Heart left ventricle (tissue), 16 donors: ENCODE data around the gene NPM3. TPM values are rescaled to one million over a fixed set of nuclear protein-coding genes. Genes with fewer than 3 reads are reported as not detected.

Experiments used
- ATAC-seq, 4 donors: fragments of 200-7000 bp; cut with Tn5 transposase; one replicate each; pipeline ENCODE4 v1.9.1; 2020 to 2022; ENCODE audit warnings: moderate library complexity in 4 of 4, mild to moderate bottlenecking in 3 of 4, moderate number of reproducible peaks in 1 of 4
- DNase-seq, 5 donors: peaks; one replicate each; pipeline ENCODE4 v3.0.0-alpha.2; 2020
- H3K27ac ChIP-seq, 12 donors: fragments of 200-600 bp; sonication (generic) in 4 of 12; one replicate each; pipeline versions ENCODE4 v1.5.0 to v1.8.0; 2016 to 2022; ENCODE audit warnings: mild to moderate bottlenecking in 2 of 12
- H3K27me3 ChIP-seq, 9 donors: fragments of 200-600 bp; sonication (generic) in 2 of 9; one replicate each; pipeline versions ENCODE4 v1.5.1 to v1.8.0; 2016 to 2022; ENCODE audit warnings: mild to moderate bottlenecking in 3 of 9
- H3K36me3 ChIP-seq, 9 donors: fragments of 200-600 bp; sonication (generic) in 2 of 9; one replicate each; pipeline versions ENCODE4 v1.5.0 to v1.8.0; 2018 to 2022; ENCODE audit warnings: mild to moderate bottlenecking in 2 of 9
- H3K4me1 ChIP-seq, 12 donors: fragments of 200-600 bp; sonication (generic) in 4 of 12; one replicate each; pipeline versions ENCODE4 v1.5.0 to v1.8.0; 2016 to 2022; ENCODE audit warnings: mild to moderate bottlenecking in 3 of 12
- H3K4me3 ChIP-seq, 12 donors: fragments of 200-600 bp; sonication (generic) in 4 of 12; one replicate each; pipeline versions ENCODE4 v1.5.0 to v1.8.0; 2017 to 2022; ENCODE audit warnings: mild to moderate bottlenecking in 9 of 12, moderate library complexity in 4 of 12
- H3K9me3 ChIP-seq, 12 donors: fragments of 200-600 bp; sonication (generic) in 4 of 12; one replicate each; pipeline versions ENCODE4 v1.5.0 to v1.8.0; 2016 to 2022; ENCODE audit warnings: mild to moderate bottlenecking in 1 of 12
- POLR2A ChIP-seq, 2 donors: fragments of 450-650 bp; IDR thresholded peaks; one replicate each; pipeline ENCODE4 v1.6.1; 2017; ENCODE audit warnings: antibody characterized with exemption in 2 of 2, mild to moderate bottlenecking in 2 of 2, moderate library complexity in 2 of 2
- WGBS, 4 donors: extraction: QIAGEN DNeasy Blood & Tissue Kit in 2 of 4; methylation state at CpG; one replicate each; pipeline versions ENCODE4 v1.1.5 to v1.1.7; 2013 to 2018; 5-methylcytosine and 5-hydroxymethylcytosine counted together
- intact Hi-C, 10 donors: fragments of 100-400 bp; cut with DNase I; formaldehyde crosslinking; loops; one replicate each; pipeline versions ENCODE4 v1.11.1 to v1.14.2; 2022
- polyA plus RNA-seq, 2 donors: library from polyadenylated mRNA; stranded (reverse); fragments of 200-250 nt; gene quantifications; one replicate each; pipeline ENCODE4 v1.2.3, GENCODE V29; 2013
- total RNA-seq, 9 donors: library from RNA; depleted of rRNA in 2 of 9; stranded (reverse); fragments of >200 nt in 2 of 9; fragmentation: NEBNext Ultra II Directional in 3 of 9; extraction: Animal tissue kit (Norgen Biotek cat#: 25700) in 3 of 9; gene quantifications; one replicate each; pipeline versions ENCODE4 v1.1.0 to v1.2.4, GENCODE V29; 2016 to 2023
- TF ChIP-seq, protein P1 (sequence below), 12 donors: fragments of 200-600 bp; sonication (generic) in 4 of 12; IDR thresholded peaks; one replicate each; pipeline versions ENCODE4 v1.5.0 to v1.8.0; 2018 to 2022; ENCODE audit warnings: antibody characterized with exemption in 12 of 12, mild to moderate bottlenecking in 5 of 12
- donor health status: ischemic (EF 13 %, LVEDD 7.1; RV severe dilation, severe dysfunction).
- donor health status: healthy with polysubstance abuse.
- donor health status: DM: no; HTN: yes; CAD: no.
- donor health status: DM: no; HTN: no; CAD: no.
- donor health status: ischemic (EF 25% LVEDD 6.9; RV normal size, moderate dysfunction).
- donor health status: ischemic (EF 25% LVEDD 5.7; RV mildly dilated, moderate dysfunction).
- donor health status: healthy.
- donor health status: DM: yes; HTN: yes; CAD: no.
- donor health status: ischemic (EF 35%, LVEDD 5.7; RV mildly dilated, moderate dysfunction).
- donor health status: nonischemic (EF 11% LVEDD 7.7; RV severe dilation, severe dysfunction).
- donor health status: DM: yes; HTN: yes; CAD: no.
- donor health status: PGD.
- donor health status: ischemic (EF 29% LVEDD 5.4; RV normal size, mild dysfunction).
- donor health status: nonischemic (EF 23%, LVEDD 6.1; RV moderate dilation, normal function).

NPM3 gene
- total and polyA plus RNA-seq, 11 donors = 5.9 to 24.9 (median 10.5) TPM

- WGBS, 4 donors = 3 to 13% (median 5%) methylated on average over 23 to 56 of the region's 56 CpGs
- H3K36me3 ChIP-seq = peaks cover 0 to 22% (median 9%) of the 10 kb centered on the region in 9 donors
- intact Hi-C loops = no loop called here
Measured at GRCh38 chr10:101830322-101831168, 47.3 kb upstream of the NPM3 start.

DNA sequence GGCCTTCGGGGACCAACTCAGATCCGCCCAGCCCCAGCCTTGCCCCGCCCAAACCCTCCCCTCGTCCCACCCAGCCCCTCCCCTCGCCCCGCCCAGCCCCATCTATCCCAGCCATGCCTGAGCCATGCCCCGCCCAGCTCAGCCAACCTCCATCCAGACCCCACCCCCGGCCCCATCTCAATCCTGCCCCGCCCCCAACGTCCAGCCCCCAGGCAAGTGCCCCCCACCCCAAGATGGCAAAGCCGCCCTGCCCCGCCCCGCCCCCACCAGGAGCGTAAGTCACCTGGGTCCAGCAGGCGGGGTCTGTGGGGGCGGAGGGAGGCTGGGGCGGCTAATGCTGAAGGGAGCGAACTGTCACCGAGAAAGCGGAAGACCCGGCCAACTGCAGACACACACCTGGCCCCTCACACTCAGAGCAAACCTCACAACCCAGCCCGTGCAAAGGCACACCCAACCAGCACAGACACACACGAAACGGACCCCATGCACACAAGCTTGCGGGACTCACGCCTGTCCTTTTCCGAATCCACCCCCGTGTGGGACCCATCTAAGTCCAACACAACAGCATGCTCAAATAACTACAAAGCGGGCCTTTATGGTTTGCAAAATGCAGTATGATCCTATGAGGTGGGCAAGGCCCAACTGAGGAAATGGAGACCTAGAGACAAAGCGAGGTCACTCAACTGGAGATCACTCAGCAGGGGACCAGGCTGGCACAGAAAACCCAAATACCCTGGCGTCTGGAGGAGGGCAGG is 46.5 kb upstream of the NPM3 start:
- no peak for ATAC-seq
- Histone ChIP-seq H3K4me1 (peaks cover 0 to 40% (median 19%) of the 10 kb centered on the region in 12 donors), H3K27me3 (no peaks in the 10 kb centered on the region), H3K36me3 (peaks cover 0 to 22% (median 9%) of the 10 kb centered on the region in 9 donors), H3K4me3 (peak overlapping the region in 9 of 12 donors; percentile 13 to 63 (median 55)), H3K27ac (peak overlapping the region in 6 of 12 donors; percentile 25 to 66 (median 38)), H3K9me3 (no peaks in the 10 kb centered on the region)
- intact Hi-C loops = no loop called here
- peak in 1 of 5 donors; percentile 42 for DNase-seq
- 28 to 64% (median 42%) methylated on average over 10 to 31 of the region's 31 CpGs for WGBS, 4 donors
- TF ChIP-seq, protein P1, sequence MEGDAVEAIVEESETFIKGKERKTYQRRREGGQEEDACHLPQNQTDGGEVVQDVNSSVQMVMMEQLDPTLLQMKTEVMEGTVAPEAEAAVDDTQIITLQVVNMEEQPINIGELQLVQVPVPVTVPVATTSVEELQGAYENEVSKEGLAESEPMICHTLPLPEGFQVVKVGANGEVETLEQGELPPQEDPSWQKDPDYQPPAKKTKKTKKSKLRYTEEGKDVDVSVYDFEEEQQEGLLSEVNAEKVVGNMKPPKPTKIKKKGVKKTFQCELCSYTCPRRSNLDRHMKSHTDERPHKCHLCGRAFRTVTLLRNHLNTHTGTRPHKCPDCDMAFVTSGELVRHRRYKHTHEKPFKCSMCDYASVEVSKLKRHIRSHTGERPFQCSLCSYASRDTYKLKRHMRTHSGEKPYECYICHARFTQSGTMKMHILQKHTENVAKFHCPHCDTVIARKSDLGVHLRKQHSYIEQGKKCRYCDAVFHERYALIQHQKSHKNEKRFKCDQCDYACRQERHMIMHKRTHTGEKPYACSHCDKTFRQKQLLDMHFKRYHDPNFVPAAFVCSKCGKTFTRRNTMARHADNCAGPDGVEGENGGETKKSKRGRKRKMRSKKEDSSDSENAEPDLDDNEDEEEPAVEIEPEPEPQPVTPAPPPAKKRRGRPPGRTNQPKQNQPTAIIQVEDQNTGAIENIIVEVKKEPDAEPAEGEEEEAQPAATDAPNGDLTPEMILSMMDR (IDR thresholded peaks at IDR 0.05) = no peak
- TF ChIP-seq POLR2A (IDR thresholded peaks at IDR 0.05) = no peak

More at GRCh38 chr10:101830322-101831168, 47.3 kb upstream of the NPM3 start:
- peak overlapping the region in 11 of 12 donors; percentile 28 to 63 (median 54) for H3K4me3 ChIP-seq
- no peaks in the 10 kb centered on the region for H3K9me3 ChIP-seq
- peaks cover 0 to 45% (median 19%) of the 10 kb centered on the region in 12 donors for H3K4me1 ChIP-seq
- no peak for TF ChIP-seq POLR2A (IDR thresholded peaks at IDR 0.05)
- TF ChIP-seq, protein P1 (IDR thresholded peaks at IDR 0.05) = no peak
- ATAC-seq (peak; percentile 63 to 88 (median 84)), DNase-seq (peak; percentile 85 to 92 (median 89))
- no peaks in the 10 kb centered on the region for H3K27me3 ChIP-seq
- H3K27ac ChIP-seq = peak overlapping the region in 8 of 12 donors; percentile 2 to 66 (median 36)

GRCh38 chr10:101828766-101829551 is 45.7 kb upstream of the NPM3 start:
- H3K27me3 ChIP-seq = no peaks in the 10 kb centered on the region
- peak overlapping the region in 1 of 12 donors; percentile 34 for H3K27ac ChIP-seq
- peaks cover 0 to 22% (median 10%) of the 10 kb centered on the region in 9 donors for H3K36me3 ChIP-seq
- intact Hi-C loops = no loop called here
- H3K4me1 ChIP-seq = peaks cover 0 to 35% (median 19%) of the 10 kb centered on the region in 12 donors
- ATAC-seq (no peak), DNase-seq (peak in 1 of 5 donors; percentile 44)
- H3K4me3 ChIP-seq = peak overlapping the region in 2 of 12 donors; percentile 9 to 34
- TF ChIP-seq, protein P1 (IDR thresholded peaks at IDR 0.05) = no peak
- TF ChIP-seq POLR2A (IDR thresholded peaks at IDR 0.05) = no peak
- 63 to 74% (median 70%) methylated on average over 23 to 39 of the region's 39 CpGs for whole genome bisulfite sequencing, 4 donors
- H3K9me3 ChIP-seq = no peaks in the 10 kb centered on the region
